Coronary artery (tissue), 2 donors: ENCODE data around the gene SMARCC2.

Experiments used
- DNase-seq: peaks from one replicate; pipeline ENCODE4 v3.0.0-alpha.2; 2017; ENCODE audit warnings: low spot score
- H3K27ac ChIP-seq, 2 donors: fragments of 200-600 bp; sonication (generic); one replicate each; pipeline ENCODE4 v1.5.1; 2016 to 2019
- H3K4me3 ChIP-seq: fragments of 200-600 bp; sonication (generic); 2 replicates; pipeline ENCODE4 v1.5.1; 2016; ENCODE audit warnings: mild to moderate bottlenecking, moderate library complexity
- TF ChIP-seq, protein P1 (sequence below): fragments of 200-600 bp; sonication (generic); IDR thresholded peaks from one replicate; pipeline ENCODE4 v1.5.1; 2019; ENCODE audit warnings: antibody characterized with exemption

Gene SMARCC2

GRCh38 chr12:56189099-56189917 is at the start of gene SMARCC2:
TSS of gene SMARCC2 (minus strand) at chr12:56189483. CDS start at chr12:56189461, 22 bp downstream.
- TF ChIP-seq, protein P1, sequence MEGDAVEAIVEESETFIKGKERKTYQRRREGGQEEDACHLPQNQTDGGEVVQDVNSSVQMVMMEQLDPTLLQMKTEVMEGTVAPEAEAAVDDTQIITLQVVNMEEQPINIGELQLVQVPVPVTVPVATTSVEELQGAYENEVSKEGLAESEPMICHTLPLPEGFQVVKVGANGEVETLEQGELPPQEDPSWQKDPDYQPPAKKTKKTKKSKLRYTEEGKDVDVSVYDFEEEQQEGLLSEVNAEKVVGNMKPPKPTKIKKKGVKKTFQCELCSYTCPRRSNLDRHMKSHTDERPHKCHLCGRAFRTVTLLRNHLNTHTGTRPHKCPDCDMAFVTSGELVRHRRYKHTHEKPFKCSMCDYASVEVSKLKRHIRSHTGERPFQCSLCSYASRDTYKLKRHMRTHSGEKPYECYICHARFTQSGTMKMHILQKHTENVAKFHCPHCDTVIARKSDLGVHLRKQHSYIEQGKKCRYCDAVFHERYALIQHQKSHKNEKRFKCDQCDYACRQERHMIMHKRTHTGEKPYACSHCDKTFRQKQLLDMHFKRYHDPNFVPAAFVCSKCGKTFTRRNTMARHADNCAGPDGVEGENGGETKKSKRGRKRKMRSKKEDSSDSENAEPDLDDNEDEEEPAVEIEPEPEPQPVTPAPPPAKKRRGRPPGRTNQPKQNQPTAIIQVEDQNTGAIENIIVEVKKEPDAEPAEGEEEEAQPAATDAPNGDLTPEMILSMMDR, result peak; percentile 52
- Histone ChIP-seq H3K4me3 (peak within 1 kb of the TSS; percentile 86), H3K27ac (peak within 1 kb of the TSS; percentile 89 to 95)
- DNase-seq, result peak; percentile 92

GRCh38 chr12:56237552-56237951 is 48.3 kb upstream of the SMARCC2 start:
- no peak for DNase-seq
- H3K4me3 ChIP-seq, result no peak overlapping the region
- H3K27ac ChIP-seq, result no peak overlapping the region
- TF ChIP-seq, protein P1, result no peak

GRCh38 chr12:56236985-56237384 is 47.7 kb upstream of the SMARCC2 start:
- TF ChIP-seq, protein P1, result no peak

GRCh38 chr12:56236091-56236490 is 46.8 kb upstream of the SMARCC2 start:
- TF ChIP-seq, protein P1, result no peak
- no peak overlapping the region for H3K4me3 ChIP-seq
- H3K27ac ChIP-seq, result no peak overlapping the region
- DNase-seq, result no peak

More at GRCh38 chr12:56236985-56237384, 47.7 kb upstream of the SMARCC2 start:
- Histone ChIP-seq H3K27ac (no peak overlapping the region), H3K4me3 (no peak overlapping the region)
- no peak for DNase-seq

DNA sequence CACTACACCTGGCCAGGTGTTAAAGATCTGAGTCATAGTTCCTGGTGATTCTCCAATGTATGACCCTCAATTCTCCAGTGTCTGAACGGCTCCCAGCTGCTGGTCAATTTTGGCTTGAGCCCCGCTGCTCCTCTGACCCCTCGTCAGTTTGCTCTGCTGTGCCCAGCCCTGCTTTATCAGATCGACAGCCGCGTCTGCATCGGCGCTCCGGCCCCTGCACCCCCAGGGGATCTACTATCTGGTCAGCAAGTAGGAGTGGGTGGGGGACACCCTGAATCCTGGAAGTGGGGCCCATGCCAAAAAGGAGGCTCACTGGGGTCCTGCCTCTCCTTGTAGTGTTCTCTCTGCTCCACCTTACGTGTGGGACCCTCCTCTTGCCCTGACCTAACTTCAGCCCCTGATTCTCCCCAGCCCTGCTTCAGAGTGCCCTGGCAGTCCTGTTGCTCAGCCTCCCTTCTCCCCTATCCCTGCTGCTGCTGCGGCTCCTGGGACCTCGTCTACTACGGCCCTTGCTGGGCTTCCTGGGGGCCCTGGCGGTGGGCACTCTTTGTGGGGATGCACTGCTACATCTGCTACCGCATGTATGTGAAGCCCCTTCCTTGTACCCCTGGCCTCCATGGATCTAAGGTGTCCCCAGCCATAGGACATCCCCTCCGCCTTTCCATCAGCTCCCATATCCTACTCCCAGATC is 45.6 kb upstream of the SMARCC2 start:
- Histone ChIP-seq H3K27ac (no peak overlapping the region), H3K4me3 (no peak overlapping the region)
- TF ChIP-seq, protein P1, result no peak
- DNase-seq, result no peak

DNA sequence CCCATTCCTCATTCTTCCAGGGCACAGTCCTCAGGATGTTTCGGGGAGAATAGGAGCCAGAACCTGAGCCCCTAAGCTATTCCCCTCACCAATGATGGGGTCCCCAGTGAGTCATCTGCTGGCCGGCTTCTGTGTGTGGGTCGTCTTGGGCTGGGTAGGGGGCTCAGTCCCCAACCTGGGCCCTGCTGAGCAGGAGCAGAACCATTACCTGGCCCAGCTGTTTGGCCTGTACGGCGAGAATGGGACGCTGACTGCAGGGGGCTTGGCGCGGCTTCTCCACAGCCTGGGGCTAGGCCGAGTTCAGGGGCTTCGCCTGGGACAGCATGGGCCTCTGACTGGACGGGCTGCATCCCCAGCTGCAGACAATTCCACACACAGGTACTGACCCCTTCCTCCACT is 41.9 kb upstream of the SMARCC2 start:
- TF ChIP-seq, protein P1, result no peak
- Histone ChIP-seq H3K4me3 (no peak overlapping the region), H3K27ac (no peak overlapping the region)
- DNase-seq, result no peak
